RPMI7951 (cell line): ENCODE results near the gene UBA6. TPM values are rescaled to one million over a fixed set of nuclear protein-coding genes. Genes with fewer than 3 reads are reported as not detected.

Experiments used
- DNase-seq: peaks from one replicate; pipeline ENCODE4 v3.0.0-alpha.2; 2012; ENCODE audit warnings: low read depth
- total RNA-seq: library from RNA; depleted of rRNA; stranded (reverse); fragments of >200 nt; shearing (Covaris generic); gene quantifications from 2 replicates; pipeline ENCODE4 v1.2.3, GENCODE V29; 2014; rRNA removed

The UBA6 gene
- total RNA-seq, 1 experiment from 2014 or later: 162 TPM

DNA sequence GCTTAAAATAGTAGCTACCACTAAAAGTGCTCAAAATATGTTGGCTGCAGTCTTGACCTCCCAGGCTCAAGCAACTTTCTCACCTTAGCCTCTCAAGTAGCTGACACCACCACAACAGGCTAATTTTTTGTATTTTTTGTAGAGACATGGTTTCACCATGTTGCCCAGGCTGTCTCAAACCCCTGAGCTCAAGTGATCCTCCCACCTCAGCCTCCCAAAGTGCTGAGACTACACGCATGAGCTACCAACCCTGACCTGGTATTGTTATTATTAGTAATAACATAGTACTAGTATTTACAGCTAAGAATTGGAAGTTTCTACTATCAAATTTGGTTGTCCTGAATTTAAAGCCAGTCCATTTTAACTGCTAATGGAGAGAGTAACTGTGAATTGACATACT is 124.4 kb downstream of the UBA6 start:
- no peak for DNase-seq

DNA sequence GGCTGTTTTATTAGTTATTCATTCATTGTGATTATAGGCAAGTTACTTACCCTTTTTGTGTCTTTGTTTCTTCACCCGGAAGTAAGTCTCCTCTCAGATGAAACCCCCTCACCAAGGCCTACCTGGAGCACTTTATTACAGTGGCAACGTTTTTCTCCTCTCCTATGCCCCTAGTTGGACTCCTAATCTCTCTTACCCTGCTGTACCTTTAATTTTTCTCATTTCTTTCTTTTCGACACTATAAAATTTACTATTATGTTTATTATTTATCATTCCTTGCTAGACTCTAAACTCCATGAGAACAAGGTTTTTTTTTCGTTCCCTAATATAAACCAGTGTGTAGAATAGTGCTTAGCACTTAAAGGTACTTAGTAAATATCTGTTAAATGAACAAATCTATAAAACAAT is 124.9 kb downstream of the UBA6 start:
- no peak for DNase-seq

DNA sequence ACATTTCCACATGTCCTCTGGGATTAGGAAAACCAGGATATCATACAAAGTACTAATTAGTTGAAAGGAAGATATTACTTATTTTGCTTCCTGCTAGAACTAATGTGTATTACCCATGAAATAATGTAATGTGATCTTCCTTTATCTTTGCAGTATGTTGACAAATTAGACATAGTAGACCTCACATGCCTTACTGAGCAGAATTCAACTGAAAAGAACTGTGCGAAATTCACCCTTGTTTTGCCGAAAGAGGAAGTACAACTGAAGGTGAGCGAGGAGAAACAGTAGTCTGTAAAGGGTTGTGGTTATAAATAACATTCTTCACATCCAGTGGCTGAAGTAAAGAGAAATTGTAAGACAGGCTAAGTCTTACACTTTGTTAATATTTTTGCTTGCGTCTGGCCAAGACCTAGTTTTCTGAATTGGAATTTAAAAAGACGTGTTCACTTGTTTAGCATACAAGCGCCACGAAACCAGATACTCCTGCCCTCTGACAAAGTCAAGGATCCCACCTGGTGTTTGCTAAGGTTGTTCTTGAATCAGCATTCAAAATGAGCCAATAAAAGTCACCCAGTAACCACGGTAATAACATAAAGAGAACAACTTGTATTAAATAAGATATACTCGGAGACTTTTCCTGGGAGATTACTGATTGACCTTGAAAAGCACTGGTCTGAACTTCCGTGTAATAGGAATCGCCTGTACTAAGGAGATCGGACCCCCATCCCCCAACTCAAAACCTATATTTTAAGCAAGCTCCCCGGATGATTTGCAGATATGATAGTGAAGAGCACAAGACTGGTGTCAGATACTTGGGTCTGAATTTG is 125.5 kb downstream of the UBA6 start:
- DNase-seq: no peak

DNA sequence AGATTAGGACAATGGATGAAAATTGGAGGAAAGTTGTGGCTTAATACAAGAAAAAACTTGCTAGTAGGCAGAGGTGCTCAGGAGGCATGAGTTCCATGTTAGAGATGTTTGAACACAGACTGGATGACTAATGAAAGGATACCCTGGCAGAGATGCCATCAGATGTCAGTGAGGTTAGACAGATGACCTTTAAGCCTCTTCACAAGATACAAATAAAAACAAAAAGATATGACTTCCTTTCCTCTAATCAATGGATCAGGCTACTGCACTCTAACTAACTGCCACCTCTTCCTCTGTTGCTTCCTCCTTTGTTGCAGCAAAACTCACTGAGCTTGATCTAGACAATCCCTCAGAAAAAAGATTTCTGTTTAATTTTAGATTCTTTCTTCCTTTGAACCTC is 127.8 kb downstream of the UBA6 start:
- DNase-seq: no peak

DNA sequence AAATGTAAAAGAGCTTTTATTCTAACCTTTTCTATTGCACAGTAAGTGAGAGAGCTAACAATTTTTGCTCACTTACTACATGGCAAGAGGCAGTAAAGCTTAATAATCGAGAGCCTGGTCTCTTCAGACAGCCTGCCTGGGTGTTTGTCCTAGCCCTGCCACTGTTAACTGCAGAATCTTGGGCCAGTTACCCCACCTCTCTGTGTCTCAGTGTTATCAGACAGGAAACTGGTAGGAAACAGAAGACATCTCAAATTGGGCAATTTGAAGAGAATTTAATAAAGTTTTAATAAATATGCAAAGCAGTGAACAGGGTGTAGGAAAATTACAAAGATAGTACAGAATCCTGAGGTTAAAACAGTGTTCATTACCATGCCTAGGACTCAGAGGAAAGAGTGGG is 129.0 kb downstream of the UBA6 start:
- DNase-seq: no peak

DNA sequence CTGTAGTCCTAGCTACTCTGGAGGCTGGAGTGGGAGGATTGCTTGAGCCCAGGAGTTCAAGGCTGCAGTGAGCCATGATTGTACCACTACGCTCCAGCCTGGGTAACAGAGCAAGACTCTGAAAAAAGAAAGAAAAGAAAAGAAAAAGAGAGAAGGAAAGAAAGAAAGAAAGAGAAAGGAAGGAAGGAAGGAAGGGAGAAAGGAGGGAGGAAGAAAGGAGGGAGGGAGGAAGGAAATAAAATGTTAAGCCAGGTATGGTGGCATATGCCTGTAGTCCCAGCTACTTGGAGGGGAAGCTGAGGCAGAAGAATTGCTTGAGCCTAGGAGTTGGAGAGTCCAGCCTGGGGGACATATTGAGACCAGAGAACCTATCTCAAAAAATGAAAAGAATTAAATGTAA is 130.4 kb downstream of the UBA6 start:
- no peak for DNase-seq

DNA sequence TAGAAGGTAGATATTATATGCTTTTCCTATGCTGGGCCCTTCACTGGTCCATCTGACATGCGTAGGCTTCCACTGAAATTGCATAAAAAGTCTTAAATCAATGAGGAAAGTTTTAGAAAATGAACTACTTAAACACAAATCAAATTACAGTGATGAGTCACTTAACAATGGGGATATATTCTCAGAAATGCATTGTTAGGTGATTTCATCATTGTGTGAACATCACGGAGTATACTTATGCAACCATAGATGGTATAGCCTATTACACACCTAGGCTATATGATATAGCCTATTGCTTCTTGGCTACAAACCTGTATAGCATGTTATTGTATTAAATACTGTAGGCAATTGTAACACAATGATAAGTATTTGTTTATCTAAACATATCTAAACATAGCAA is 132.1 kb downstream of the UBA6 start:
- no peak for DNase-seq

DNA sequence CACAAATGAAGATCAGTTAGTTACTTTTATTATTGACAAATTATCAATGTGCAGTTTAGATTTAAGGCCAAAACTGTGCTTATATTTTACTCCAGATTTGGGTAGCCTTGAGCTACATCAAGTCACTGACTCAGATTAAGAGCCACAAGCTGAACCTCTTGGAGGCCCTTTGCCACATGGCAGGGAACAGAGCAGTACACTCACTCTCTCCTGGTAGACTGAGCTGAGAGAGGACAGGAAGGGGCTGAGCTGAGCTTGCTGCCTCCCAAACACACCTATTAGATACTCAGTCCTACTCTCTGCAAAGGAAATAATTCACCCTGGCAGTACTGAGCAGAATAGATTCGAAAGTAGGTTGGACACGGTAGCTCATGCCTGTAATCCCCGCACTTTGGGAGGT is 134.6 kb downstream of the UBA6 start:
- DNase-seq: no peak

DNA sequence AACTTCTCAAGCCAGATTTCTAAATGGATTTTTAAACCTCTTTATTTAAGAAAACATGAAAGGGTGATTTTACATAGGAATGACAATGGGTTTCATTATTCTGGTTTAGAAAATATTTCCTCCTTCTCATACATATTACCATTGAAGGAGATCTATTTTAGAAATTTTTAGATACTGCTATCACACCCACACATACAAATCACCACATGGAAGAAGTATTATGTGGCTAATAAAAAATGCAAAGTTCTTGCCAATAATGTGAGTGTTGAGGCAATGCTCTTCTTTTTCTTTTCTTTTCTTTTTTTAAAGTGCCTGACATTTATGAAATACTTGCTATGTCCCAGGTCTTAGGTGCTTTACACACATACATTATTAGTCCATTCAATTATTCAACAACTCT is 135.7 kb downstream of the UBA6 start:
- no peak for DNase-seq

Other genes with a start within 250 kb of the UBA6 start
- gene CENPC, start 155.7 kb downstream of the UBA6 start, total RNA-seq: 15.0 and 17.5 TPM in 2 replicates
- gene STAP1, start 142.4 kb downstream of the UBA6 start, total RNA-seq: not detected in 2 replicates
- not detected in 2 replicates for gene GNRHR, start 53.2 kb upstream of the UBA6 start, total RNA-seq
- not detected in 2 replicates for gene TMPRSS11D, start 182.8 kb upstream of the UBA6 start, total RNA-seq